ENCODE measurements around the gene RDH13.

GRCh38 chr19:55091126-55091910 lies 28.4 kb upstream of the RDH13 start:
- TF ChIP-seq GATA2 (IDR thresholded peaks at IDR 0.05; ENCODE audit: low read depth, low read length) (no peak), GATA3 (IDR thresholded peaks at IDR 0.05; ENCODE audit: low read depth, low read length) (no peak)
